OCI-LY3 (cell line): ENCODE results near the gene PNRC2.

ENCODE experiments used
- EZH2phosphoT487 ChIP-seq: fragments of 200-600 bp; shearing (Covaris generic); IDR thresholded peaks from 2 replicates; pipeline ENCODE4 v1.6.1; 2018; ENCODE audit warnings: antibody characterized with exemption, mixed run types, low read depth
- TF ChIP-seq, protein P1 (sequence below): fragments of 200-600, 300-600 bp; sonication (generic); IDR thresholded peaks from 2 replicates; pipeline ENCODE4 v1.5.1; 2014; ENCODE audit warnings: antibody characterized with exemption, low read length, low read depth

DNA sequence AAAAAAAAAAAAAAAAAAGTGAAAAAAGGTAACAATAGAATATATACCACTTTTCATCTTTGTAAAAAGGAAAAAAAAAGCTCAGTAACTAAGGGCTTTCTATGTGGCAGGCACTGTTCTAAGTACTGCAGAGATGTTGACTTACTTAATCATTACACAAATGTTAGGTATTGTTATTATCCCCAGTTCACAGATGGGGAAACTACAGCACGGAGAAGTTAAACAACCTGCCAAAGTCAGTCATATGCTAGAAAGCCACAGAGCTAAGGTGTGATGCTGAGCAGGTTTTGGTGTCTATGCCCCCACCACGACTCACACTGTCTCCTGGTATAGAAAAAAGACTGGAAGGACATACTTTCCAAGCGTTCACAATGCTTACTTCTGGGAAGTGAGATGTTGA is 6.6 kb upstream of the PNRC2 start:
- TF ChIP-seq, protein P1, sequence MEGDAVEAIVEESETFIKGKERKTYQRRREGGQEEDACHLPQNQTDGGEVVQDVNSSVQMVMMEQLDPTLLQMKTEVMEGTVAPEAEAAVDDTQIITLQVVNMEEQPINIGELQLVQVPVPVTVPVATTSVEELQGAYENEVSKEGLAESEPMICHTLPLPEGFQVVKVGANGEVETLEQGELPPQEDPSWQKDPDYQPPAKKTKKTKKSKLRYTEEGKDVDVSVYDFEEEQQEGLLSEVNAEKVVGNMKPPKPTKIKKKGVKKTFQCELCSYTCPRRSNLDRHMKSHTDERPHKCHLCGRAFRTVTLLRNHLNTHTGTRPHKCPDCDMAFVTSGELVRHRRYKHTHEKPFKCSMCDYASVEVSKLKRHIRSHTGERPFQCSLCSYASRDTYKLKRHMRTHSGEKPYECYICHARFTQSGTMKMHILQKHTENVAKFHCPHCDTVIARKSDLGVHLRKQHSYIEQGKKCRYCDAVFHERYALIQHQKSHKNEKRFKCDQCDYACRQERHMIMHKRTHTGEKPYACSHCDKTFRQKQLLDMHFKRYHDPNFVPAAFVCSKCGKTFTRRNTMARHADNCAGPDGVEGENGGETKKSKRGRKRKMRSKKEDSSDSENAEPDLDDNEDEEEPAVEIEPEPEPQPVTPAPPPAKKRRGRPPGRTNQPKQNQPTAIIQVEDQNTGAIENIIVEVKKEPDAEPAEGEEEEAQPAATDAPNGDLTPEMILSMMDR: no peak
- TF ChIP-seq EZH2phosphoT487: no peak
